HG02571 (cell line): Measurements from ENCODE around the gene NUP210L.
A peak's percentile ranks its signal among the peaks of the same experiment; 100 is the strongest.

Experiments
- ATAC-seq: cut with Tn5 transposase; IDR thresholded peaks from one replicate; pipeline ENCODE4 v1.9.1; 2021; ENCODE audit warnings: mild to moderate bottlenecking, moderate library complexity; ENCODE audit not compliant: unreplicated experiment

The NUP210L gene

GRCh38 chr1:153945795-153946621 is 208.9 kb downstream of the NUP210L start:
- ATAC-seq: peak; percentile 64

- ATAC-seq: peak; percentile 3
Observed at GRCh38 chr1:153945131-153945794, 209.6 kb downstream of the NUP210L start.

GRCh38 chr1:153944827-153945117 is 210.1 kb downstream of the NUP210L start:
- ATAC-seq: no peak

GRCh38 chr1:153944005-153944826 is 210.7 kb downstream of the NUP210L start:
- ATAC-seq: no peak

GRCh38 chr1:153942766-153943549 is 211.9 kb downstream of the NUP210L start:
- no peak for ATAC-seq
